Measurements from ENCODE around the gene TRAP1.

The TRAP1 gene

DNA sequence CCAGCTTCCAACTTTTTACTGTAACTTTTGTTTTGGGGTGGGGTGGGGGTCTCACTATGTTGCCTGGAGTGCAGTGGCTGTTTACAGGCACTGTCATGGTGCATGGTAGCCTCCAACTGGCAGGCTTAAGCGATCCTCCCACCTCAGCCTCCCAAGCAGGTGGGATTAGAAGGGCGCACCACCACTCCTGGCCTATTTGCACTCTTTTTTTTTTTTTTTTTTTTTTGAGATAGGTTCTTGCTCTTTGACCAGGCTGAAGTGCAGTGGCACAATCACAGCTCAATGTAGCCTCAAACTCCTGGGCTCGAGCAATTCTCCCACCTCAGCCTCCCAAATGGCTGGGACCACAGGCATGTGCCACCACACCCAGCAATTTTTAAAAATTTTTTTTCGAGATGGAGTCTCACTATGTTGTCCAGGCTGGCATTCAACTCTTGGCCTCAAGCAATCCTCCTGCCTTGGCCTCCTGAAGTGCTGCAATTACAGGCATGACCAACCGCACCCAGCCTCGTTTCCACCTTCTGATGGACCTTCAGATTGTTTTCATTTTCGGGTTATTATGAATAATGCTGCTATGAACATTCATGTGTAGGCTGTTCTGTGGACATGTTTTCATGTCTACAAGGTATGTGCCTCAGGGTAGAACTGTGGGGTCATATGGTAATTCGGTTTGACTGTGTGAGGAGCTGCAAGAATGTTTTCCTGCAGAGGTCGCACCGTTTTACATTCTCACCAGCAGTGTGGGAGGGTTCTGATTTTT, 10.9 kb downstream of the TRAP1 start:
- ATAC-seq: no peak

DNA sequence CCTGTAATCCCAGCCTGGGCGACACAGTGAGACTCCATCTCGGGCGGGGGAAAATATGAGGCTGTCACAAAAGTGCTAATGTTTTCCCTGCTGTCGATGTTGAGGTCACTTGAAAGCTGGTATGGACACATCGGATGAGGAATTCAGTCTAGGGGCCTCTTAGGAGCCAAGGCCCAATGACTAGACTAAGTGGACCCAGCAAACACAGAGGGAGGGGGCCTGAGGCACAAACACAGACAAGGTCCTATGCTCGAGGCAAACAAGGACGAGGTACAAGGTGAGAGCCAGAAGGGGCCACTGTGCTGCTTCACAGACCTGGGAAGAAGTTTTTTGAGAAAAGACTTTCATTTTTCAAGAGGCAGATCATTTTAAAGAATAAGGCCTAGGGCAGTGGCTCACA, 15.2 kb downstream of the TRAP1 start:
- ATAC-seq: no peak

DNA sequence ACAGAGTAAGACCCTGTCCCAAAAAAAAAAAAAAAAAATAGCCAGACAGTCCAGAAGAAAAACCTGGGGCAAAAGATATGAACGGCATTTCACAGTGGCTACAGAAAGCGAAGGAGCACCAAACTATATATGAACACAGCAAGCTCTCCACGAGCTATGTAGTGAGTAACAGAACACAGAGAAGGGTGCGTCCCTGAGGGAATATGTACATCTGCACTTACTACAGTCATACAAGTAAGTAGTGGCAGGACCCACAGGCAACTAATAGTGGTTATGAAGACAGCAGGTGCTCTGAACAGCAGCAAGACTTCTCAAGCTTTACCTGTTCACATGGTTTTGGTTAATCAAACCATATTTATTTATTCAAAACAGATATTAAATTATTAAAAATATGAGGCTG, 15.8 kb downstream of the TRAP1 start:
- no peak for ATAC-seq

DNA sequence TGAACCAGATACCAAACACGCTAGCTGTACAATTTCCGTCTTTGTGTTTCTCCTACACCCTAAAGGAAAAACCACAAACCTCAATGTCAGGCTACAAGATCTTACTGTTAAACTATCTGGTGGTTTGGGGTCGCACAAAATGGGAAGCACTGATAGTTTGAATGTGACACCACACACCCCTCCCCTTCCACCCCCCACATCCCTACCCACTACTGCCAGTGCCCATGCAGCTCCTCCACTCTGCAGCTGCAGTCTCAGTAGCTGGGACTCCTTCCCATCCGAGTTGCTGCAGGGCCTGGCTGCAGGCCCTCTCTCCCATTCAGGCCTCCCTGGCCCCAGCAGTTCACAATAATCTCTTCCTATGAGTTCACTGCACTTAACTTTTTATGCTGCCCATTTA, 18.4 kb downstream of the TRAP1 start:
- no peak for ATAC-seq

DNA sequence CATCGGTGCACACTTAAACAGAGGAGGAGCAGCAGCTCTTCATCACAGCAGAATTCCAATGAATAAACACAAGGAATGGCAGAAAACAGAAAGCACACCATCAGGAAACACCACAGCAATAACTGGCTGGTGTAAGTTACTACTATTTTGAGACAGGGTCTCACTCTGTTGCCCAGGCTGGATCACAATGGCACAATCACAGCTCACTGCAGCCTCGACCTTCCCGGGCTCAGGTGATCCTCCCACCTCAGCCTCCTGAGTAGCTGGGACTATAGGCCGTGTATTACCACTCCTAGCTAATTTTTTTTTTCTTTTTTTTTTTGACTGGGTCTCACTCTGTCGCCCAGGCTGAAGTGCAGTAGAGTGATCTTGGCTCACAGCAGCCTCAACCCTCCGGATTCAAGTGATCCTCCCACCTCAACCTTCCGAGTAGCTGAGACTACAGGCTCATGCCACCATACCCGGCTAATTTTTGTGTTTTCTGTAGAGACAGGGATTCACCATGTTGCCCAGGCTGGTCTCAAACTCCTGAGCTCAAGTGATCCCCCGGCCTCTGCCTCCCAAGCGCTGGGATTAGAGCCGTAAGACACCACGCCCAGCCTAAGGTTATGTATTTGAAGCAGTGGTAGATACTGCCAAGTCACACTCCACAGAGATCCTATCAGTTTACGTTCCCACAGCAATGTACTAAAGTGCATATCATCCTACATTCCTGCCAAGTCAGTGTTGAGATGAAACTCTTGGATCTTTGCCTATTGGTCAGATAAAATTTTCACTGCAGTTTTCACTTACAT, 20.7 kb downstream of the TRAP1 start:
- ATAC-seq: no peak

DNA sequence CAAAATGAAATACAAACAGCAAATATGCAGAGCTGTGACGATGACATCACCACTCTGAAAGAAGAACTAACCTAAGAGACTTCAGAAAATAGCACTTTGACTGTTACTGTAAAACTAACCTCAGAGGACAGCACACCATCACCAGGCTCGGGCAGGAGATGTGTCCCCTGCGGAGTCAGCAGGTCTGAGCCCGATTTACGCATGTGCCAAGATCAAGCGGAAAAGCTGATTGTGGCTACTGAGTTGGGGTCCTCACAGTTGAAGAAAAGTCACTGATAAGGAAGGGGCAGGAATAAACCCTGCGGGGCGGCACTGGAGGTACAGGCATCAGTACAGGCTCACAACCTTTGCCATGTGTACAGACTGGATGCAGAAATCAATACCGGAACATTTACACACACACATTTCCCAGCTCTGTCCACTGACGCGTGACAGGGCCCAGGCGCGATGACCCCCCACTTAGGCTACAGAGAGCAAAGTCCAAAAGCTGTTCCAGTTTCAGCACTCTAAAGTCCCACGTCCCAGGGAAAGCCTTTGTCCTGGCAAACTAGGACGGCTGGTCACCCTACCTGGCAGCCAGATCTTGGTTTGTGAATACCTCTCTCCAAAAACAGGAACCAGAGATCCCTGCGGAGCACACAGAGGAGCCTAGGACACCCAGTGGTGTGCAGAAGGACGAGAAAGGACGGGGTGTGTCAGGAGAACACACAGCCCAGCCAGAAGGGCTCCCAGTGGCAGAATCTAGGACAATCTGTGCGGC, 21.5 kb downstream of the TRAP1 start:
- ATAC-seq: no peak

DNA sequence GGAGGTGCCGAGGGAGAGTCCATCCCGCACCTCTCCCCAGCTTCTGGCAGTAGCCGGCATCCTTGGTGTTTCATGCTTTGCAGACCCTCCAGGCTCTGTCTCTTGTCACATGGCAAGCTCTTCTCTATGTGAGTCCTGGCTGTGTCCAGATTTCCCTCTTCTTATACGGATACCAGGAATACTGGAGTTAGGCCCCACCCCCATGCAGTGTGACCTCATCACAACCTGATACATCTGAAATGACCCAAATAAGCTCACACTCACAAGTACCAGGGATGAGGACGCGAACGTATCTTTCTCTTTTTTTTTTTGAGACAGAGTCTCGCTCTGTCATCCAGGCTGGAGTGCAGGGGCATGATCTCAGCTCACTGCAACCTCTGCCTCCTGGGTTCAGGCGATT, 23.3 kb downstream of the TRAP1 start:
- ATAC-seq: no peak

DNA sequence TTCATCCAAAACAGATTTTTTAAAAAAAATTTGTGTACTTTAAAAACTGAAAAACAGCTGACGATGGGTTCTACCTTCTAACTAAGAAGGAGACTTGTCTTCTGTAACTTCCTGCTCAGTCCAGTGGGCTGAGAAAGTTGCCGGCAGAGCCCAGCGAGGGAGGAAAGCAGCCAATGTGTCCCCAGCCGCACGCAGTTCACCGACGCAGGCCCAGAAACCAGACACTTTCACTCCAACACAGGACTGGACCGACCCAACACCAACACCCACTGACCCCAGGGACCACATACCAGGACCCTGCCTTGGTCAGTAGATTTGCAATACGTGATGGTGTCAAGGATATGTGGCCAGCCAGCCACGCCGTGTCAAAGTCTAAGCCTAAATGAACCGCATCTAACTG, 25.6 kb downstream of the TRAP1 start:
- no peak for ATAC-seq

DNA sequence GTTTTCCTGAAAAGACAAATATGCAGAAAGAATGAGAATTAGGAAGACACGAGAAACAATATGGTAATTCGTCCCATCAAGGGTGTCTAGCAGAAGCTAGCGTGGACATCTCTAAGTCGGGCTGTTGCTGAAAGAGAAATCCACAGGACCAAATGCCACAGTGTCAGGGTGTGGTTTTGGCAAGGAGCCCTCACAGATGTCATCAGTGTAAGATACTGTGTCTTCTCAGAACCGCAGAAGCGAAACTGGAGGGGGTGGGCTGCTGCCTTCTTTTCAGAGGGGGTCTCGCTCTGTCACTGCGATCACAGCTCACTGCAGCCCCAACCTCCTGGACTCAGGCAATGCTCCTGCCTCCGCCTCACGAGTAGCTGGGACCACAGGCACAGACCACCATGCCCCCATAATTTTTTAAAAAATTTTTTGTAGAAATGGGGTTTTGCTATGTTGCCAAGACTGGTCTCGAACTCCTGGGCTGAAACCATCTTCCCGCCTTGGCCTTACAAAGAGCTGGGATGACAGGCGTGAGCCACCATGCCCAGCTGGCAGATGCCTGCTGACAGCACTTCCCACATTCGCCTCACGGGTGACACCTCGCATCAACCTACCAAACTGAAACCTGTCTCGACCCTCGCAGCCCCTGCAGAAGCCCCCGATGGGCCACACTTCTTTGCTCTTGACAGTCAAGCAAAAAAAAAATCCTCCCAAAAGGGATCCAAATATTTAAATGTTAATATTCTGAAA, 26.2 kb downstream of the TRAP1 start:
- ATAC-seq: no peak

DNA sequence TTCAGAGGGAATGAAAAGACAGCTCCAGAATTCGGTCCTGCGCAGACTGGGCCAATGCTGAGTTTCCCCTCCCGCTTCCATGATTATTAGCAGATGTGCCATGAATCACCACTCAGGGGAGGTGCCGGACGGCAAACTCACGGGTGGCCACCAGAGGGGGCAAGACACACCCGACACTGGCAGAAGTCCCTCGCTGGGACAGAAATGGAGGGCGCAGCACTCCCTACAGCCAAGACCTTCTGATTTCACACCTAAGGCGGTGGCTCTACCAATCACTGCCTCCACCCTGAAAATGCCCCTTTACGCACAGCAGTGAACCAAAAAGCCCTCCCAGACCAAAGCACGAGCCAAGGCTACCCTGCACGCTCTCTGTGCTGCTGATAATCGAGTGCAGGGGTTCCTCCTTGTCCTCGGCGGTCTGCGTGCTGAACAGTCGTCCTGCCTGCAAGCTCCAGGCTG, 26.8 kb downstream of the TRAP1 start:
- peak; percentile 95 for ATAC-seq

DNA sequence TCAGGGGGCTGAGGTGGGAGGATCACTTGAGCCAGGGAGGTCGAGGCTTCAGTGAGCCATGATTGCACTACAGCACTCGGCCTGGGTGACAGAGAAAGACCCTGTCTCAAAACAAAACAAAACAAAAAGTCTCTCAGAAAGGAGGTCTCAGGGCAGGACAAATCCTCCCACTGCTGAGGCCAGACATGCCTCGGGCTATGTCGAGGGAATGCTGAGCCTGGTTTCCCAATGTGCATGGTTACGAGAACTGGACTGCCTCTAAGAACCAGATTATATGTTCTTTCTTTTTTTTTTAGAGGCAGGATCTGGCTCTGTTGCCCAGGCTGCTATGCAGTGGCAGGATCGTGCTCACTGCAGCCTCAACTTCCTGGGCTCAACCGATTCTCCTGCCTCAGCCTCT, 27.6 kb downstream of the TRAP1 start:
- ATAC-seq: no peak

DNA sequence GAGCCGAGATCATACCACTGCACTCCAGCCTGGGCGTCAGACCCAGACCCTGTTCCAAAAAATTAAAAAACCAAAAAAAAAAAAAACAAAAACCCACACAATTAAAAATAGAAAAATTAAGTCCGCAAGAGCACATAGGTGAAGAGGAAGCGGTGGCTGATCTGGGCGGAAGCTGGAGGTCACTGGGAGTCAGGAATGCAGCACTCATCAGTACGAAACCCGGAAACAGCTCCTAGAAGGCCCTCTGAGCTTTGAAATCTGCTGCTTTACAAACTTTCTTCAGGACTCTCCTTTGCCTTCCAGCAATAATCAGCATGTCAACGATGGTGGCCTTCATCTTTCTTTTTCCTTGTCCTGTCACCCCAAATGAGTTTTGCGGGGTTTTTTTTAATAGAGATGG, 29.5 kb downstream of the TRAP1 start:
- no peak for ATAC-seq

DNA sequence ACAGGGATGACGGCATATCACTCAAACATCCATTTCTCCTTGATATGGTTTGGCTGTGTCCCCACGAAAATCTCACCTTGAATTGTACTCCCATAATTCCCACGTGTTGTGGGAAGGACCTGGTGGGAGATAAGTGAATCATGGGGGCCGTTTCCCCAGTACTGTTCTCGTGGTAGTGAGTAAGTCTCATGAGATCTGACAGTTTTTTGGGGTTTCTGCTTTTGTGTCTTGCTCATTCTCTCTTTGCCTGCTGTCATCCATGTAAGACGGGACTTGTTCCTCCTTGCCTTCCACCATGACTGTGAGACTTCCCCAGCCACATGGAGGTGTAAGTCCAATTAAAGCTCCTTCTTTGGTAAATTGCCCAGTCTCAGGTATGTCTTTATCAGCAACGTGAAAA, 30.3 kb downstream of the TRAP1 start:
- no peak for ATAC-seq

DNA sequence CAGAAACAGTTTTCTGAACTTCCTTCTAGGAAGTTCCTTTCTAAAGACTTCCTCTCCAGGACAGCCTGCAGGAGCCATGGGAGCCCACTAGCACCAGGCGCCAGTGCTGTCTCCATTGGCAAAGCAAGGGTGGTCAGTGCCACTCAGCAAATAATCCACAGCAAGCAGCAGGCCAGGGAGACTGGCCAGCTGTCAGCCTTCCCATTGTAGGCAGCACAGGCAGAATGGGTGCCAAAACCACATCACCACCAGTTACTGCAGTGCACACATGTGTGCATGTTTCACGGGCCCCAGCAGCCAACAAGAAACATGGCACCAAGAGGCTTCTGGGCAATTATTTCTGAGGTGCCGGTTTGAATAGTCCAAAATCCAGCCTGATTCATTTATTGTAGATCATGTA, 36.1 kb downstream of the TRAP1 start:
- no peak for ATAC-seq

DNA sequence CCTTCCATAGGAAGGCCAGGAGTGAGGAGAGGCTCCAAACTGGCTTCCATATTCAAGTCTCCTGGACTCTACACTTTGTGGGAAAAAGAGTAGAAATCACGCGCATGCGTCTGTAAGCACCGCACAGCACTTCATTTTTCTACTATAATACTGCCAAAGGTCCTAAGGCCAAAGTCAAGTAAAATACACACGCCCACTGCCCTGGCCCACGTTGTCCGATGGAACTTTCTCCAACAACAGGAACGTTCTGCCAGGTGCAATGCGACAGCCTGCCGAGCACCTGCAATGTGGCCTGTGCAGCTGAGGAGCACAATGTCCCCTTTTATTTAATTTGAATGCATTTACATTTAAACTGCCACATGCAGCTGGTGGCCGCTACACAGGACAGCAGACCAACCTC, 39.3 kb downstream of the TRAP1 start:
- no peak for ATAC-seq

DNA sequence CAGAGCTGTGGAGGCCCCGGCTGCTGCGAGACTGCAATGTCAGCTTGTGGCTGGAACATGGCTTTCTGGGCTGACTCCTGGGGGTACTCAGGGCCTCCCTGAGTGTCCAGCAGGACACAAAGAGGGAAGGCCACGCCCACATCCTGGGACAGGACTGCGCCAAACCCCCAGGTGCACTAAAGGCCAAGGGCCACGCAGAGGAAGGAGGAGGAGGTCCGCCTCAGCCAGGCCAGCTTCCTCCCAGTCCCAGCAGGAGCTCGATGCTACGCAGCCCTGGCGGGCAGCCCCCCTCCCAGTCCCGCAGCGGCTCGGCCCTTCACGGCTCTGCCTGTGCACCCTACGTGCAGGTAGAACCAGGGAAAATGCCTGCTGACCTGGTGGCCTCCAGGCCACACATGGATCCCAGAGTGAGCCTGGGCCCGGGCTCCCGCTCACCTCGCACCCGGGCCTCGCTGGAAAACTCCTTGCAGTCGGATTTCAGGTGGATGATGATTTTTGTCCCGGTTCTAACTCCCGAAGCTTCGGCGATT, 41.7 kb downstream of the TRAP1 start:
- no peak for ATAC-seq

DNA sequence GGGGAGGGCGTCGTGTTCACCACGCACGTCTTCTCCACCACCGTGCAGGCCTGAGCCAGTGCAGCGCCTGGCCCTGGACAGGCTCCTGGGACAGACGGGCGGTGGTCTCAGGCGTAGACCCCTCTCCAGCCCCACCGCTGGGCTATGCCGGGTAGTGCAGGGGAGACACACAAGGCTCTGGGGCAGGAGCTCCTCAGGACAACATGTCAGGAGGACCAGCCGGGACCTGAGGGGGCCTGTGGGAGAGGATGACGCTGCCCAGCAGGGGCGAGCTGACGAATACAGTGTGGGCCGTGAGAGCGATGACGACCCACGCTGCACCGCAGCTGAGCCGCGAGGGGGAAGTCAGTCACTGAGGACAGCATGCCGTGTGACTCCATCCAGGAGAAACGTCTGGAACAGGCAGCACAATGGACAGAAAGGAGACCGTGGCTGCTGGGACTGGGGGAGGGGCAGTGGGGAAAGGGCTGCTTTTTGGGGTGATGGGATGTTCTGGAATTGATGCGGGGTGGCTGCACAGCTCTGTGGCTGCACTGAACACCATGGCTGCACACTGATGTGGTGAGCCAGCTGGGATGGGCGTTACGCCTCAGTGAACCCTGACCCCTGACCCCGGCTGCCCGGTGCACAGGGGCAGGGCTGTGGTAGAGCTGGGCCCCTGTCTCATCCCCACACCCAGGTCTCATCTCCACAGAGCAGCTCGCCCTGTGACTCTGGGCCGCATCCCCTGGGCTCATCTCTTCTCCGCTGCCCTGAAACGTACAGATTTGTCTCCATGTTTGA, 42.6 kb downstream of the TRAP1 start:
- ATAC-seq: no peak

DNA sequence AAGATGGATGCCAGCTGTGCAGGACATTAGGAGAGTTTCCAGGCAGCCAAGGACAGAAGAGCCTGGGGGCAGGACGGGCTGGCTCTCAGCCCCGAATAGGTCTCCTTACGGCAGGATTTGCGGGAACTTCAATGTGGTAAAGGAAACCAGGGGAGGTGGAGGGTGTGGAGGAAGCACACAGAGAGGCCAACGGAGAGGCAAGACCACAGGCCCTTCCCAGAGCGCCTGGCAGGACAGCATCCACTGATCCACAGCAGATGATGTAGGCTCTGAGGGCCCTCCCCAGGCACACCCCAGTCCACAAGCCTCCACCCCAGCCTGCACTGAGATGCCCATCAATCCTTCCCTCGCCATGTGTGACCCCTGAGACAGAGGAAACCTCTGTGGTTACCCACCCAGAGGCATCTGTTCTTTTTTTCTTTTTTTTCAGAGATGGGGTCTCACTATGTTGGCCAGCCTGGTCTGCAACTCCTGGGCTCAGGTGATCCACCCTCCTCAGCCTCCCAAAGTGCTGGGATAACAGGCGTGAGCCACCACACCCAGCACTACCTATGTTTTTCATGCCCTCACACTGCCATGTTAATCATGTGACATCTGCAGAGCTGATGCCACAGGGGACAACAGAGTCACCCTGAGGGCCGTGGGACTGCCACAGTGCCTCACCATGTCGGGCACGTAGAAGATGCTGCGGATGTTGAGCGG, 43.5 kb downstream of the TRAP1 start:
- ATAC-seq: no peak

DNA sequence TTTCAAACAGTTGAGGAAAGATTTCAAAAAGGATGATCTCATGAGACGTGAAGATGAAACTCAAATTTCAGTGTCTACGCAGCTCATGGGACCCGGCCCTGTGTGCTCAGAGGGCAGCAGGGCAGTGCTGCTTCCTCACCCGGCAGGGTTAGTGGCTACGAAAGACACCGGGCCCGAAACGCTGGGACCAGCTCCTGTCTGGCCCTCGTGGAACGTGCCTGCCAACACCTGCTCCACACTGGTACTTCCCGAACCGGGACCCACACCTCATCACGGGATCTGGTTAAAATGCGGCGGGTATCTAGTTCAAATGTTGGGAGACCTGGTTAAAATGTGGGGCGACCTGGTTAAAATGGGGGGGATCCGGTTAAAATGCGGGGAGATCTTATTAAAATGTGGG, 44.1 kb downstream of the TRAP1 start:
- no peak for ATAC-seq

DNA sequence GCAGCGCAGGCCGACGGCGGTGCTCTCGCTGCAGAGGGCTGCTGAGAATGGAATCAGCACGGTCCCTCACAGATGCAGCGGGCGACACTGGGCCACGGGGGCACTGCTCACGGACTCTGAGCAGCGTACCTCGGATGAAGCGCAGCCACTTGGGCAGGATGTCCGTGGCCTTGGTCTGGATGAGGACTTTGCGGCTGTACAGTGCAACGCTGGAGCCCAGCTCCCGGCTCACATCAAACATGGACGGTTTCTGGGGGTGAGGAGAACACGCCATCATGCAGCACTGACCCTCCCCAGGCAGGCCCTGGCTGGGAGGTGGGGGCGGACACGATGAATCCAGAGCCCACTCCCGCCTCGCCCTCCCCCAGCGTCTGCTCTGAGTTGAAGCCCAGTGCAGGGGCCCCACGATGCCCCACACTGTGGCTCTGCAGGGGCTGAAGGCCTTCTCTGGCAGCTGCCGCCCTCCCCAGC, 44.7 kb downstream of the TRAP1 start:
- ATAC-seq: no peak

DNA sequence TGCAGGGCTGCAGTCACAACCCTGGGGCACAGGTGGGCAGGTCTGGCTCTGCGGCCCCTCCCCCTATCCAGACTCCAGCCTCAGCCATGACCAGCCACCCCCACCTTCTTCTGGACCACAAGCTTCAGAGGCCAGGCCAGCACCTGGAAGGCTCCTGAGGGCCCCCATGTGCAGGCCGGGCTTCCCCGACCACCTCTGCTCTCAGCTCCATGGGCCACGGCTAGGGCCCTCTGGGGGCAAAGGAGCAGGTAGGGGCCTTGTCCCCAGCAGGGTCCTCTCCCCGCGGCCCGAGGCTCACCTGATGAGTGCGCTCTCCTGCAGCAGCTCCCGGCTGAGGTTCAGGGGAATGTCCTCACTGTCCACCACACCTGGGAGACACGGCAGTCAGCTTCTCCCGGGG, 45.9 kb downstream of the TRAP1 start:
- ATAC-seq: no peak

Measured in activated CD4-positive, CD25-positive, alpha-beta regulatory T cell treated with anti-CD3 and anti-CD28 coated beads, Interleukin-2, amount 50 U/mL, for 24 hours (primary cell).